GM21526 (cell line): ENCODE results near the gene GAREM1.
"Not testable (repeated sequence)": the region's sequence is repeated elsewhere in the genome, so short reads cannot be mapped to it uniquely, and the experiment has no call there.

Source experiments
- ATAC-seq: cut with Tn5 transposase; IDR thresholded peaks from one replicate; pipeline ENCODE4 v1.9.1; 2021; ENCODE audit warnings: moderate library complexity; ENCODE audit not compliant: unreplicated experiment, low FRiP score

GAREM1 gene

DNA sequence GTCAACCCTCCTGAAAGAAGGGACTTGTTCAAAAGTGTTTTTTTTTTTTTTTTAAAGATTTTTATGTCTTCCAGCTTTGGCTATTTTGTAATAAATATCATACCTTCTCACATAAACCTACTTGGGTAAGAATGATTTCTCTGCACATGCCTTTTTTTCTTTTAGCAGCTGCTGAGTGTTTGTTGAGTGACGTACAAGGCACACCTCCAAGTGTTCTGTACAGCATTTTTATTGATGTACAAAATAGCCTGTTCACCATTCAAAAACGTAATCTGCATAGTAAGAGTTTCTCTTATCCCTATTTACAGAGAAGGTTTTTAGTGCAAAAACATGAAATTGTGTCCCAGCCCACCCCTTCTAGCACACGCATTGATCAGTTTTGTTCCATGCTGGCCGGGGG lies 203.2 kb downstream of the GAREM1 start:
- ATAC-seq = no peak

DNA sequence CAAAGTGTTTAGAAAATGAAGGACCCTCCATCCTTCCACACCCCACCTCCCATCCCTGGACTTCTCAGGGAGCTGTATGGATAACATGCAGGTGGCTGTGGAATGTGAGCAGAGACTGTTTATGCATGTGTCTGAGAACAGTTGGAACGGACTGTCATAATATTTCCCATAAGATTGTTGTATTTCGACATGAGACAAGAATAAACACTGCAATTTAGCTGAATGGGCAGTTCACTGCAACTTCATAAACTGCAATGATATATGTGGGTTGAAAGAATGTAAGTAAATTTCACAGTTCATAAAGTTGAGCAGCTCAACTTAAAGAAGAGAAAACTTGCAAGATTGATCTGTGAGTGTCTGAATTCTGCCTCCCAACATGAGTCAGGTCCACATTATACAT lies 206.3 kb downstream of the GAREM1 start:
- no peak for ATAC-seq

DNA sequence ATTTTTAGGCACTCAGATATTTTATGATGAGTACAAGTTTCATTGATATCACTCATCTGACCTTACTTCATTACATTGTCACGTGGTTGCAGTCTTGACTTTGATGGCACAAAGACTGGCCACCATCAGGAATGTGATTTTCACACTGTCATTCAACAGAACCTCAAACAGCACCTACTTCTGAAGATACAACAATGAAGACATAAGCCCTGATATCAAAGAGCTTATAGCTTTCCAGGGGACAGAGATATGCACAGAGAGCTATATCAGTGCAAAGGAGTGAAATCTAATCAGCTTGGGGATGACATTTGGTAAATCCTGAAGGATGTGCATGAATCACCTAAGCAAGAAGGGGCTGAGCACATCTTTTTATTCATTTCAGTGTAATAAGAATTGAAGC lies 208.6 kb downstream of the GAREM1 start:
- no peak for ATAC-seq

DNA sequence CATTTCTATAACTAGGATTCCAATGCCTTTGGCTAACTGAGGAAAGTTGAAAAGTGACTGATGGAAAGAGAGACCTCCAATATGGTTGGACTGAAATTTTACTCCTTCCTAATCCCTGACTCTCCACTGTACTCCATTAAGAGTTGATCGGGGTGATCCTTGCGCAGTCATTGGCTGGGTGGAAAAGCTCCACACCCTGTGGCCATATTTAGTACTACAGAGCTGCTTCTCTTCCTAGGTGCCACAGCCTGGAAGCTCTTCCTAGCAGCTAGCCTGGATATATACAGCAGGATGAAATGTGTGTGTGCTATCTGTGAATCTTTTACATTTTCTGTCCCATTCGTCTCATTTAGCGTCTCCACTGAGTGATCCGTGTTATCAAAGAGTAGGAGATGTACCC lies 209.7 kb downstream of the GAREM1 start:
- ATAC-seq = no peak

DNA sequence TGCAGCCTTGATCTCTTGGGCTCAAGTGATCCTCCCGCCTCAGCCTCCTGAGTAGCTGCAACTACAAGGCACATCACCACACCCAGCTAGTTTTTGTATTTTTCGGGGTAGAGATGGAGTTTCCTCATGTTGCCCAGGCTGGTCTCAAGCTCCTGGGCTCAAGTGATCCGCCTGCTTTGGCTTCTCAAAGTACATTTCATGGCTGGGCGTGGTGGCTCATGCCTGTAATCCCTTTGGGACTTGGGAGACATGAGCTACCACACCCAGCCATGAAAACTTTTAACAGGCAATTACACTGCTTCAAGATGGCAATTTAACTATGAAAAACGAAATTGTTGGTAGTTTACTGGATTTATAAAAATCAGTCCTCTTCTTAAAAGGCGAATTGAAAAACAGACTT lies 211.1 kb downstream of the GAREM1 start:
- no peak for ATAC-seq

DNA sequence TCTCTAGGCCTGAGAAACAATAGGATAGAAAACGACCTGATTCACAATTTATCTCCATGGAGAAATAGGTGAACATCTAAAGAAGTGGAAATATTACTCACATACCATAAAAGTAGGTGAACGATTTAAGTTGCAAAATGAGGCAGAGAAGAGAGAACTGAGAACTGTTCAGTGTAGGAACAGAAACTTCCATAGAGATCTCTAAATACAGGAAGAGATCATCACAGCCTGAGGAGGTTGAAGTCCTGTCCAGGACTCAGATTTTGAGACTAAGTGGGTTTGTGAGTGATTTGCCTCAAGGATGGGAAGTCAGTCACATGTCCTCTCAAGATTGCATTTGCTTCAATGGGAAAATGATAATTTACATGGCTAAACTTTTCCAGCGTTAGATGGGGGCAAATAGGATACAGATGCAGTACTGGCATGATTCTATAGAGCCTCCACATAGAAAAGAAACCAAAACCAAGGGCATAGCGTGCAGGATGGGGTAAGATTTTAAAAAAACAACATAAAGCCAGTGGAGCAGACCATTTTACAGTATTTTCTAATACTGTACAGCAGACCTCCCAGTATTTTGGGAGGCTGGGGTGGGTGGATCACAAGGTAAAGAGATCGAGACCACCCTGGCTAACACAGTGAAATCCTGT lies 212.0 kb downstream of the GAREM1 start:
- peak; percentile 58 for ATAC-seq

DNA sequence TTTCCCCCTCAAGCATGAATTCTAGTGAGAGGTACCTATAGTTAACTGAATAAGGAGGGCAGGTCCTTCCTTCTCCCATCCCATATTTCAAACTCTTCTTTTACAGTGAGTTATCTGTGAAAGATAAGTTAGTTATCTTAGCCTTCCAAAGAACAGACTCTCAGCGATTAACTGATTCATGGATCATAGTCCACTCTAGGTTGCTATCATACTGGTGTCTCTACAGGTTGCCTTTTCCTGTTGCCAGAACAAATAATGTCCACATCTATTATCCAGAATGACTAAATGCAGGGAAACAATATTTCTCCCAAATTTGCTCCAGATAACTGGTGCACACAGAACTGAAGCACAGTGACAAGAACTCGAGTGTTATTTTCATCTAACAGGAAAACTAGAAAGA lies 212.5 kb downstream of the GAREM1 start:
- no peak for ATAC-seq

DNA sequence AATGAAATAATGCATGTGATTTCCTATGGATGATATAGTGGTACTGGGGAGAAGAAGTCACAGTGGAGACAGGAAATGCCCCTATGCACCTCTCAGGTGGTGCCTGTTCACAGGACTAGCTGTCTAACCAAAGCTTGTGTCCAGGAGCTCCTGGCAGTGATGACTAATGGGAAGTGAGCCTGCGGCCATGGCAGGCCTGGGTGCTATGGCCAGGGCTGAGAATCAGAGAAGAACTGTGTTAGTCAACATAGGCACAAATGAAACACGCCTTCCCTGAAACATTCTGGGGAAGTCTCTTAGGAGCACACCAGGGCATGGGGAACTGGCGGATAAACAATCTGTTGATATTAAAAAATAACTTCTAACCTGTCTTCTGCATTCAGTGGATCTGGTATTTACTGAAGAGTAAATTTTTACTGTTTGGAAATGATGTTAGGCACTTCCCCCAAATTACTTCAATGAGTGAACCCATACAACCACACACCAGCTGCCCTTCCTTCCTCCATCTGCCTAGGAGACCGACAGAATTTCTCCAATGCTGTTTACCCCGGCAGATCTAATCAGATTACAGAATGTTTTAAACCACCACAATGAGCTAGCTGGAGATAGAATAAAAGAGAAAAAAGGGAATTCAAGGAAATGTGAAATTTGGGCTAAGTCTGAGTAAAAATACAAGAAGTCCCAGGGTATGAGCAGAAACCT lies 213.4 kb downstream of the GAREM1 start:
- no peak for ATAC-seq

DNA sequence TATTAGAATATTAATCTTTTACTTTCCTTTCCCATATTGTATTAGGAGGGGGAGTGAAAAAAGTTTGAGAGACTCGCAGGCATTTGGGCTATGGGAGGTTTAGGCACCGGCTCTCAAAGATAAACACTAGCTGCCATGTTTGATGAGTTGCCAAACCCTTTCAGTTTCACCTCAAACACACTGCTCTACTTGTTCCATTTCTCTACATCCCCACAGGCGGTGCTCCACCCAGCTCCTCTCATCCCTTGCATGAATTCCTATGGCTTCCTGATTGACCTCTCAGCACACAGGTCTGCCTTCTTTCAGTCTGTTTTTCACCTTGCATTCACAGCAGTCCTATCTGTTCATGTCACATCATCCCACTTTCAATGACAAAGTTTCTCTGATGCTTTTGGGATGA lies 215.1 kb downstream of the GAREM1 start:
- ATAC-seq = no peak

DNA sequence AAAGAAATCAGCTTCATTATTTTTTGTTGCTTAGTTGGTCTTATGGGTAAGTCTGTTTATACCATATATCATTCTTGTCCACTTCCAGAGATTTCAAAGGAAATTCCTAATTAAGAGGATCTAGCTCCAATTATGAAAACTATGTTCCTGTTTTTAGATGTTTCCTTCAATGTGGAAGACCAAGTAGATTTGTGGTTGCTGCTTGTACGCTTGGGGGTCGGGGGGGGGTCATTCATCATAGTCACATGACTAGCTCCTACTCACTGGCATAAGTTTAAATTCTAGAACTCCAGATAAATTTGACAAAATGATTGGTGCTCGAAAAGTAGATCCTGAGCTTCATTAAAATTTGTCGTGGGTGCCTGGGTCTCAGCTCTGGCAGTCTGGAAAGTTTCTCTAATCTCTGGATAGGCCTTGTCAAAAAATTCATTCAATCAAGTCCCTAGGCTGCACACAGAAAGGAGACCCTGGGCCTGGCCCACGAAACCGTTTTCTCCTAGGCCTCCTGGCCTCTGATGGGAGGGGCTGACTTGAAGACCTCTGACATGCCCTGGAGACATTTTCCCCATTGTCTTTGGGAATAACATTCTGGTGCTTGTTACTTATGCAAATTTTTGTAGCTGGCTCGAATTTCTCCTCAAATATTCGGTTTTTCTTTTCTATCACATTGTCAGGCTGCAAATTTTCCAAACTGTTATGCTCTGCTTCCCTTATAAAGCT lies 218.4 kb downstream of the GAREM1 start:
- no peak for ATAC-seq

DNA sequence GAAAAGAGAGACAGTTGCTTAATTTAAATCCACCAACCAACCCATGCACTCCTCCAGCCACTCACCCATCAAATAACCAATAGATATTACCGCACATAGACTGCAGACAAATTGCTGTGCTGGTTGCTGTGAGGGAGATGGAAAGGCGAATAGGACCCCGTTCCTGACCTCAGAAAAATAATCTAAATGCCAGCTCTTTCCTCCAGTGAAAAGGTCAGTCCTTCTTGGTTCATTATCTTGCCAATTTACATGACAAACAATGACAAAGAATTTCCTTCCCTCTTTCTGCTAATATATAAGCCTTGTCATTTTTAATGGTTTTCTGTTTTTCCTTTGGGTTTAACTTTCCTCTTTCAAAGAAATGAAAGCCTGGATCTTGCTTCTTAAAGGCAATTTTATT lies 219.2 kb downstream of the GAREM1 start:
- no peak for ATAC-seq

DNA sequence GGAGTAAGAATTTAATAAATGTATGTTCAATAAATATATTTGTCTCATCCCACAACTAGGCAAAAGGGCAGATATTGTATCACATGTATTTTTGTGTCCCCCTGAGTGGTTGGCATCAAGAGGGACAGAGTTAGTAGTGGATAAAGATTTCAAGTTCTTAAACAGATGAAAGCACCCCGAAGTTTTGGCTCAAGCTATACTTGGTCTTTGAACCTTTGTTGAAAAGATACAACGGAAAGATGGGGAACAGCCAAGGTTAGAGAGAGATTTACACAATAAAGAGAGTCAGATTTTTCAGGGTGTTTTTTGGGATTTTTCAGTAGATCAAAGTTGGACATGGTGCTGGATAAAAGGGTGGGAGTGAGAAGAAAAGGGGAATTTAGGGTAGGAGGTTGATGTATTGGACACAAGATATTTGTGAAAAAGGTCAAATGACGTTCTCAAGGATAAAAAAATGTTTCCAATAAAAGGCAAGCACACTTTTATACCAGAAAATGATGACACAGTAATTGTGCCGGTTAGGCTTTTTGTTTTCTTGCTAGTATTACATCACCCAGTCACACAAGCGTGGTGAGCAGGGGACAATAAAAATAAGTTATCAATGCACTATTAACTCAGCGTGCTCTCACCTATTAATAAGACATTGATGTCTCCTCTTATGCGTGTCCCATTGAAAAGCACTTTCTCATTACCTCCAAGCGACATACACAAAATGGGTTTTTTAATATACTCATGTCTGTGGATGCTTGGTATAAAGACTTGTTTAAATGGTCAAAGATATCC lies 221.3 kb downstream of the GAREM1 start:
- no peak for ATAC-seq

DNA sequence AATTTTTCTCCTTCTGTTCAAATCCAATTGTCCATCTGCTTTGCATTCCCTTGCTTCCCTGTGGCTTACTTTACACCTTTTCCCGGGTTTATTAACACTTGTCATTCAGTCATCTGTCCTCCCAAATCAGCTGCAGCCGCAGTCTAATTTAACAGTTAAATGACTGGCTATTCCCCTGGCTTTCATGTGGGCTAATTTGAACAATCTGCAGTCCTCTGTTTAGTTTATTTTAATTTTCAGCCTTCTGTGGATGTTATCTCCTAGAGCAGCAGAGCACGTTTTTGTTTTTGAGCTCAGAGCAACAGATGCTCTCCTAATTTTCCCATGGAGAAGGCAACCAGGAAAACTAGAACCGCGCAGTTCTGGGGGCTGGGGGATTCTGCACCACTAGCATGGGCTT lies 225.8 kb downstream of the GAREM1 start:
- no peak for ATAC-seq

DNA sequence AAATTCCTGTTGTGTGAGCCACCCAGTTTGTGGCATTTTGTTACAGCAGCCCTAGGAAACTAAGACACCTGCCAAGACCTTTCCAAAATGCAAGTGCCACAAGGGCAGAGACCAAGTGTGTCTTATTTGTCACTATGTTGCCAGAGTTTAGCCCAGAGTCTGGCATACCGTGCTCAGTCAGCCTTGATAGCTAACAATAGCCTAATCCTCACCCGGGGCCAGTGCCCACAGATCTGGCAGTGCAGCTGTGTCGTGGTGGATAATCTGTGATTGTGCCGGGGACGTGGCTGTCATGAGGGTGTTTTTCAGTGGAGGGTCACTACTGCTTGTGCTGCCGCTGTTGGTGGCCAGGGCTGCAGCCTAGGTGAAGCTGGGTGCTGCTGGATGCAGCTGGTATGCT lies 227.3 kb downstream of the GAREM1 start:
- ATAC-seq = no peak

DNA sequence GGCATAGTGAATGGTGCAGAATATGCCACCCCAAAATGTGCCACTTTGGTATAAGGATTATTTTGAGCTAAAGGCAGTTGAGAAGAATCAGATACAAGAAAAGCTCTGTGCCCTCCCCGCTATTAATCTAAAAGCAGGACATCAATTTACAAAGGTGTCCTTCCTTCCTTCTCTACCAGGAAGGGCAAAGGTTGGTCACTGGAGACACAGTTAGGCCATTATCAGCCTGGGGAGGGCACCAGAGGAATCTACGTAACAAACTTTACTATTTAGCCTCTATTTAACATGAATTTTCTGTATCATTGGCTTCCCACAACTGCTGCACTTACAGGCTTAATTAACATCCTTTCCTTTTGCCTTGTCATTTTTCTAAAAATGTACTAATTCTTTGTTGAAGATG lies 228.3 kb downstream of the GAREM1 start:
- ATAC-seq = no peak

DNA sequence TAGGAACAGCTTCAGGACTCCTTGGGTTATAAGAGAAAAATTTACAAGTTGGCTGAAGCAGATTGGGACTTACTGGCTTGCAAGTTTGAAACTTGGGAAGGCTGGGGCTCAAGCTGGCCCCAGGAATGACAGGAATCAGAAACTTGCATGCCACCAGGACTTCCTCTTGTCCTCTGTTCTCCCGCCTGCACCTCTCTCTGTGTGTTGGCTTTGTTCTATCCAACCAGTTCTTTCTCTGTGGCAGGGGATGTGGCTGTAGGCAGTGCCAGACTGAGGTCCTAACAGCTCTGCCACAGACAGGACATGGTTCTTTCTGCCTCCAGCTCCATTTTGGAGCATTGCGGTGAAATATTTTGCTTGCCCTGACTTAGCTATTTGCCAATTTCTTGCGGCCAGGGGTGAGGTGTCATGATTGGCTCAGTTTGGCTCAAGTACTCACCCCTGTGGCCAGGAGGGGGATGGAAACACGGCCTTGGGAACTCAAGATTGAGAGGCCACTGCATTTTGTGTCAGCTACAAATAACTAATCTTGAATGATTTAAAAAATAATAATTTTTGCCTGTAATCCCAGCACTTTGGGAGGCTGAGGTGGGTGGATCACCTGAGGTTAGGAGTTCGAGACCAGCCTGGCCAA lies 231.9 kb downstream of the GAREM1 start:
- no peak for ATAC-seq

DNA sequence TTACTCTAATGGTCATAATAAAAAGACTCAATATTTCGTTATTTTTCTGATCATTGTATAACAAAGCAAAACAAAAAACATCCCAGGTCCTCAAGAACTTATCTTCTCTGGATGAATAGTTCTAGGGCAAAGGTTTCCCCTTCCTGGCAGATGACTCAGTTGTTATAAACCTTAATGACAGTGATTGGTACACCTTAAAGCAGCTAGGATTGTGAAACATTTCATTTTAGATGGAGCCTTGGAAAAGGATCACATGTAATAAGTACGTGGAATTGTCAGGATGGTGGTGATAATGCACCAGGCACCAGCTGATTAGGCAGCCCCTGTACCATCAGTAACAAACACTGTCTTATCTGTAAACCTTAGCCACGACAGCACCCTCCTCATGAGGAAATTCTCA lies 233.6 kb downstream of the GAREM1 start:
- no peak for ATAC-seq

DNA sequence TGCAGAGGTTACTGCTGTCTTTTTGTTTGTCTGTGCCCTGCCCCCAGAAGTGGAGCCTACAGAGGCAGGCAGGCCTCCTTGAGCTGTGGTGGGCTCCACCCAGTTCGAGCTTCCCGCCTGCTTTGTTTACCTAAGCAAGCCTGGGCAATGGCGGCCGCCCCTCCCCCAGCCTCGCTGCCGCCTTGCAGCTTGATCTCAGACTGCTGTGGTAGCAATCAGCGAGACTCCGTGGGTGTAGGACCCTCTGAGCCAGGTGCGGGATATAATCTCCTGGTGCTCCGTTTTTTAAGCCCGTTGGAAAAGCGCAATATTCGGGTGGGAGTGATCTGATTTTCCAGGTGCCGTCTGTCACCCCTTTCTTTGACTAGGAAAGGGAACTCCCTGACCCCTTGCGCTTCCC lies 237.3 kb downstream of the GAREM1 start:
- ATAC-seq = not testable (repeated sequence)

DNA sequence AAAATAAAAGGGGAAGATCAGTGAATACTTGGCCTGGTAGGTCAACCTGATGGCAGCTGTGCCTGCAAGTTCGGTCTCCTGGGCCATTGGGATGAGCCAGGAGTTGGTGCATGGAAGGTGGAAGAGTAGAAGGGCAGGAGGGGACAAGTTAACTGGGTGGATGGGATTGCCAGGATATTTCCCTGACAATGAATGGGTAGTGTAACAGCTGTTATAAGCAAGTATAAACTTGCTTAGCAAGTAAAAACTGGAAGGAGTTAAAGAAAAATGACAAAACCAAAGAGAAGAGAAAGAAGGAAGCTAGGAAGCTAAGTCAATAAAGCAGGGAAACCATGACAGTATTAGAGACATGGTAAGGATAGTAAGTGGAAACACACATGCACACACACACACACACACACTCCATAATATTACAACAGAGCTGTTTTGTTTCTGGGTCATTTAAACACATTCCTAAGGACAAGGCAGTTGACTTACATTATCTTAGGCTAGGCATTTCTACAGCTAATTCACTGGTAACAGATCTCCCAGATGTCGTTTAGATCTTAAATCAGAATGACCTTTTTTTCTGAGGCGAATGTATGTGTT lies 251.2 kb downstream of the GAREM1 start:
- ATAC-seq = no peak

DNA sequence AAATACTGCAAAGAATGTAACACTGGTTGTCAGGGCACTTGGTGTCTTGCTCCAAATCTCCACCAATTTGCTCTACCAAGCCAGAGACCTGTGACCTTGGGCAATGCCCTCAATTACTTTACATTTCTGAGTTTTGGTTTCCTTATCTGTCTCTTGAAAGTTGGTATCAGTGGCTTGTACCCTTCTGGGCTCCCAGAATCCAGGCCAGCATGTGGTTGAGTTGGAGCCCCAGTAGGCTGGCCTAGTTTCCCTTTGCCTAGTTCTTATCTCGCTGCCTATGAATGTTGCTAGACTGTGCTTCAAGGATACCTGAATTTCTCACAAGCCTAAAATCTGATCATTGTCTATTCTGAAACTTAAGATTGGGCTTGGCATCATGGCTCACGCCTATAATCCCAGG lies 254.3 kb downstream of the GAREM1 start:
- no peak for ATAC-seq
